Stimulated activated CD8-positive, alpha-beta memory T cell treated with anti-CD3 and anti-CD28 coated beads, Interleukin-12 subunit alpha, Interleukin-12 subunit beta, amount 100 ng/mL, for 4 hours (primary cell): Measurements from ENCODE around the gene RAB36.

Experiments used
- DNase-seq: peaks from one replicate; pipeline ENCODE4 v3.0.0-alpha.2; 2020; ENCODE audit warnings: low read depth

RAB36 gene

GRCh38 chr22:23144932-23145877, at the start of gene RAB36:
RAB36 (plus strand) TSS chr22:23145477; CDS start chr22:23146617, 1,140 bp downstream.
- DNase-seq: peak; percentile 73

- DNase-seq: no peak
Observed at GRCh38 chr22:23095733-23096342, 49.4 kb upstream of the RAB36 start.

- no peak for DNase-seq
Observed at GRCh38 chr22:23097412-23098229, 47.7 kb upstream of the RAB36 start.

GRCh38 chr22:23098230-23098705, 47.0 kb upstream of the RAB36 start:
- DNase-seq: no peak

- no peak for DNase-seq
Observed at GRCh38 chr22:23098718-23099530, 46.4 kb upstream of the RAB36 start.

- no peak for DNase-seq
Observed at GRCh38 chr22:23099531-23099804, 45.8 kb upstream of the RAB36 start.

- DNase-seq: no peak
Observed at GRCh38 chr22:23100124-23100801, 45.0 kb upstream of the RAB36 start.

GRCh38 chr22:23101524-23101923, 43.8 kb upstream of the RAB36 start:
- DNase-seq: no peak

GRCh38 chr22:23102002-23102655, 43.1 kb upstream of the RAB36 start:
- DNase-seq: no peak

GRCh38 chr22:23102776-23103175, 42.5 kb upstream of the RAB36 start:
- DNase-seq: no peak

- DNase-seq: no peak
Observed at GRCh38 chr22:23103199-23103954, 41.9 kb upstream of the RAB36 start.

- no peak for DNase-seq
Observed at GRCh38 chr22:23104187-23104971, 40.9 kb upstream of the RAB36 start.

GRCh38 chr22:23105304-23105703, 40.0 kb upstream of the RAB36 start:
- no peak for DNase-seq

GRCh38 chr22:23105919-23106318, 39.4 kb upstream of the RAB36 start:
- DNase-seq: no peak

GRCh38 chr22:23106344-23106743, 38.9 kb upstream of the RAB36 start:
- no peak for DNase-seq

- DNase-seq: no peak
Observed at GRCh38 chr22:23106906-23107367, 38.3 kb upstream of the RAB36 start.

- DNase-seq: no peak
Observed at GRCh38 chr22:23107487-23108248, 37.6 kb upstream of the RAB36 start.
